Caco-2 (cell line): Measurements from ENCODE around the gene SUN1. TPM values are rescaled to one million over a fixed set of nuclear protein-coding genes. Genes with fewer than 3 reads are reported as not detected.

ENCODE experiments used
- BruUV-seq: library from RNA; stranded (reverse); fragments of 400-500 nt; replicated peaks from 2 replicates; lab custom pipeline; 2021; lab: Mats Ljungman, UMichigan
- CTCF ChIA-PET: fragments of 300-600 bp; sonication (Branson Sonifier 250); formaldehyde crosslinking; loops from one replicate; lab custom pipeline; 2022; ENCODE audit warnings: antibody characterized with exemption; lab: Charles Lee
- POLR2A ChIA-PET: fragments of 300-600 bp; sonication (Branson Sonifier 250); formaldehyde crosslinking; loops from one replicate; lab custom pipeline; 2022; ENCODE audit warnings: antibody characterized with exemption; lab: Charles Lee
- DNase-seq, 2 experiments: peaks; one replicate each; pipeline versions ENCODE4 v3.0.0 to v3.0.0-alpha.2; 2020 to 2022
- H3K27me3 ChIP-seq: replicated peaks from 2 replicates; pipeline ENCODE4 v1.6.0; 2011; ENCODE audit warnings: low read length; ENCODE audit not compliant: control insufficient read depth, insufficient read depth
- H3K36me3 ChIP-seq: 2 replicates; pipeline ENCODE4 v1.5.1; 2011; ENCODE audit warnings: low read length; ENCODE audit not compliant: control insufficient read depth, insufficient read depth
- H3K4me1 ChIP-seq: fragments of 250-450 bp; sonication (Bioruptor Pico); 2 replicates; pipeline ENCODE4 v1.5.1; 2020; ENCODE audit warnings: mild to moderate bottlenecking
- H3K4me3 ChIP-seq: 2 replicates; pipeline ENCODE4 v1.5.1; 2011; ENCODE audit warnings: low read depth, mild to moderate bottlenecking, control low read depth, low read length
- H3K9me3 ChIP-seq: fragments of 250-450 bp; sonication (Bioruptor Pico); 2 replicates; pipeline ENCODE4 v1.5.1; 2020; ENCODE audit warnings: mild to moderate bottlenecking, moderate library complexity
- H3K27ac Mint-ChIP-seq: one replicate; pipeline ENCODE4 v1.8.0; 2022; ENCODE audit warnings: mixed read lengths; ENCODE audit not compliant: unreplicated experiment
- H3K27me3 Mint-ChIP-seq: one replicate; pipeline ENCODE4 v1.8.0; 2022; ENCODE audit warnings: mixed read lengths; ENCODE audit not compliant: insufficient read depth, unreplicated experiment
- H3K36me3 Mint-ChIP-seq: one replicate; pipeline ENCODE4 v1.8.0; 2022; ENCODE audit warnings: mild to moderate bottlenecking, mixed read lengths; ENCODE audit not compliant: insufficient read depth, unreplicated experiment
- H3K4me1 Mint-ChIP-seq: one replicate; pipeline ENCODE4 v1.8.0; 2022; ENCODE audit warnings: low read depth, mixed read lengths; ENCODE audit not compliant: unreplicated experiment
- H3K4me3 Mint-ChIP-seq: one replicate; pipeline ENCODE4 v1.8.0; 2022; ENCODE audit warnings: mild to moderate bottlenecking, moderate library complexity, mixed read lengths; ENCODE audit not compliant: unreplicated experiment
- H3K9me3 Mint-ChIP-seq: one replicate; pipeline ENCODE4 v1.8.0; 2022; ENCODE audit warnings: mixed read lengths; ENCODE audit not compliant: unreplicated experiment
- CTCF ChIP-seq, 2 experiments: fragments of 200-600 bp in 1 of 2; IDR thresholded peaks; 1 replicate in 1 of 2; 2 replicates in 1 of 2; pipeline versions ENCODE4 v1.5.1 to v1.8.0; 2011 to 2022; ENCODE audit warnings: antibody characterized with exemption in 1 of 2, control low read depth in 1 of 2, inconsistent platforms in 1 of 2, low read depth in 1 of 2, low read length in 1 of 2, mild to moderate bottlenecking in 1 of 2, moderate library complexity in 1 of 2; ENCODE audit not compliant: insufficient read depth in 1 of 2, severe bottlenecking in 1 of 2, unreplicated experiment in 1 of 2
- intact Hi-C: fragments of 100-400 bp; cut with micrococcal nuclease; formaldehyde crosslinking; loops from one replicate; pipeline ENCODE4 v1.10.0; 2022; ENCODE audit not compliant: unreplicated experiment
- total RNA-seq: library from RNA; stranded (reverse); gene quantifications from 2 replicates; pipeline ENCODE4 v1.2.3, GENCODE V29; 2022

Gene SUN1
- total RNA-seq, 1 experiment from 2014 or later: 146 TPM

DNA sequence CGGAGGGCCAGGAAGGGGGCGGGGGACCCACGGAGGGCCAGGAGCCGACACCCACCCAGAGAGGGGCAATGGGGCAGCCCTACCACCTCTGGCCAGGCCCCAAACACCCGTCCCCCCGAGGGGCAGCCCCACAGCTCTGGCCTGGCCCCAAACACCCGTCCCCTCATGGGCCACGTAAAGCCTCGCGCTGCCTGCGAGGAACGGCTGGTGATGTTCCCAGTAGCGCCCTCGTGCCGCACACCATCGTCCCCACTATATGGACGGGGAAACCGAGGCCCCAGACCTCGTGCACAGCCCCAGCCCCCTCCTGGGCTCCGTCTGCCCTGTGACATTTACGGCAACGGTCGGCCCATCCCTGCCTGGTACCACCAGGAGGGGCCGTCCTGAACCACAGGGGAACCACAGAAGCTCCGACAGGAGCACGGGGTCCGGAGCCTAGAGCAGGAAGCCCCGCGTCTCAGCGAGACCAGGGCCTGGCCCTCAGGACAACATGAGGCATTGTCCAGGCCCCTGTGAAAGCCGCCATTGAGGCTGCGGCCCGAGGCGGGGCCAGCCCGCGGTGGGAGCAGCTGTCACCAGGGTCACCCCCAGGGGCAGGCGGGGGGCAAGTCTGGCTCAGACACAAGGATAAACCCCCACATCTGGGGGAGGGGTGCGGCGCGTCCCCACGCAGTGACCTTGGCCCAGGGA lies 79.7 kb downstream of the SUN1 start:
- Histone ChIP-seq H3K36me3 (no peaks in the 10 kb centered on the region; the same call in 1 of the 2 replicates), H3K27me3 (no peaks in the 10 kb centered on the region), H3K4me1 (no peaks in the 10 kb centered on the region), H3K9me3 (no peaks in the 10 kb centered on the region), H3K4me3 (no peak overlapping the region)
- Mint-ChIP-seq H3K27ac (no peak overlapping the region), H3K4me1 (no peaks in the 10 kb centered on the region), H3K36me3 (peaks cover 14% of the 10 kb centered on the region), H3K27me3 (no peaks in the 10 kb centered on the region), H3K9me3 (no peaks in the 10 kb centered on the region), H3K4me3 (no peak overlapping the region)
- ChIA-PET CTCF (no interaction called here), POLR2A (no interaction called here)
- DNase-seq: no peak
- no peak for TF ChIP-seq CTCF (IDR thresholded peaks at IDR 0.05; ENCODE audit: insufficient read depth in 1 of 2, low read depth in 1 of 2, low read length in 1 of 2, severe bottlenecking in 1 of 2, unreplicated experiment in 1 of 2)
- intact Hi-C loops: loop anchor here (5.0 kb wide), 1 partner anchor 35 kb away; no protein-coding TSS in a partner anchor
- no TSS peak for BruUV-seq

DNA sequence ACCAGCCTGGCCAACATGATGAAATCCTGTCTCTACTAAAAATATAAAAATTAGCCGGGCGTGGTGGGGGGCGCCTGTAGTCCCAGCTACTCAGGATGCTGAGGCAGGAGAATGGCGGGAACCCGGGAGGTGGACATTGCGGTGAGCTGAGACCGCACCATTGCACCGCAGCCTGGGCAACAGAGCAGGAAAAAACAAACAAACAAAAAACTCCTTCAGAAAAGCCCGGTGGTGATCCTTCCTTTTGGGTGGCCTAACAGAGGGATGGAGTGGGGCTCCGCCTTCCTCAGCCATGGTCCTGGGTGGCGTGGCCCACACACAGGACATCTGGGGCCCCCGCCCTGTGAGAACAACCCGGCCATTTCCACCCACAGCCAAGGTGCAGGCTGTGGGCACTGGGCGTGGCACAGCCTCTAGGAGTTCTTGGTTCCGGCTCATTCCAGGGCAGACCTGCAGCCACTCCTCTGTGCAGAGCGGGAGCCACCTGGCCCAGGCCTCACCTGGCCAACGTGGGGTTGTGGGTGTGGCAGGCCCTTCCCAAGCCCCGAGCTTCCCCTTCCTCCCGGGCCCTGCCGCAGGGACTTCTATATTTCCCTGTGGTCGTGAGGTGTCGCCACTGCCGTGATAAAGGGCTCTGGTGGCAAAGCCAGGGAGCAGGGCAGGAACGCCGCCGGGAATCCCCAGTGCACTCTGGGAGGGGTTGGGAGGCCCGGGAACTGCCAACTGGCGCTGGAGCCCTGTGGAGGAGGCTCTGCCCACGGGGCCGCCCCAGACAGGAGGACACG lies 81.7 kb downstream of the SUN1 start:
- no peak for DNase-seq
- no peaks in the 10 kb centered on the region for H3K9me3 Mint-ChIP-seq

More for the DNA sequence above, 81.7 kb downstream of the SUN1 start:
- POLR2A ChIA-PET: no interaction called here
- Mint-ChIP-seq H3K27ac (no peak overlapping the region), H3K36me3 (peaks cover 18% of the 10 kb centered on the region), H3K4me3 (no peak overlapping the region), H3K4me1 (no peaks in the 10 kb centered on the region), H3K27me3 (no peaks in the 10 kb centered on the region)
- no peak overlapping the region for H3K4me3 ChIP-seq
- TF ChIP-seq CTCF (IDR thresholded peaks at IDR 0.05; ENCODE audit: insufficient read depth in 1 of 2, low read depth in 1 of 2, low read length in 1 of 2, severe bottlenecking in 1 of 2, unreplicated experiment in 1 of 2): no peak
- intact Hi-C loops: loop anchor here (5.0 kb wide), 1 partner anchor 33 kb away; no protein-coding TSS in a partner anchor
- no peaks in the 10 kb centered on the region for H3K4me1 ChIP-seq
- CTCF ChIA-PET: no interaction called here
- no peaks in the 10 kb centered on the region for H3K27me3 ChIP-seq
- H3K36me3 ChIP-seq: no peaks in the 10 kb centered on the region; the same call in 1 of the 2 replicates
- H3K9me3 ChIP-seq: no peaks in the 10 kb centered on the region
- BruUV-seq: no TSS peak
